Naive B cell (primary cell): ENCODE data around the gene ARHGAP1. TPM values are rescaled to one million over a fixed set of nuclear protein-coding genes. Genes with fewer than 3 reads are reported as not detected.
A peak's percentile ranks its signal among the peaks of the same experiment; 100 is the strongest.

Source experiments
- ATAC-seq, 2 donors: fragments of 150-1000 bp; cut with Tn5 transposase; 2 replicates each; pipeline ENCODE4 v1.10.0; 2021; ENCODE audit warnings: low read depth in 2 of 2, mild to moderate bottlenecking in 2 of 2, moderate library complexity in 2 of 2
- DNase-seq: peaks from one replicate; pipeline ENCODE4 v3.0.0; 2022
- H3K27ac Mint-ChIP-seq, 6 donors: one replicate each; pipeline ENCODE4 v1.8.0; 2020 to 2022; ENCODE audit warnings: mild to moderate bottlenecking in 6 of 6, mixed read lengths in 6 of 6, moderate library complexity in 5 of 6, inconsistent platforms in 2 of 6
- H3K27me3 Mint-ChIP-seq, 3 donors: one replicate each; pipeline ENCODE4 v1.8.0; 2021 to 2022; ENCODE audit warnings: mixed read lengths in 3 of 3, mild to moderate bottlenecking in 1 of 3
- H3K36me3 Mint-ChIP-seq, 2 donors: one replicate each; pipeline ENCODE4 v1.8.0; 2020 to 2022; ENCODE audit warnings: mixed read lengths in 2 of 2, inconsistent platforms in 1 of 2, mild to moderate bottlenecking in 1 of 2
- H3K4me1 Mint-ChIP-seq, 3 donors: one replicate each; pipeline ENCODE4 v1.8.0; 2020 to 2022; ENCODE audit warnings: mixed read lengths in 3 of 3, inconsistent platforms in 1 of 3, mild to moderate bottlenecking in 1 of 3, moderate library complexity in 1 of 3
- H3K4me3 Mint-ChIP-seq, 8 donors: one replicate each; pipeline ENCODE4 v1.8.0; 2020 to 2022; ENCODE audit warnings: mild to moderate bottlenecking in 8 of 8, mixed read lengths in 8 of 8, moderate library complexity in 8 of 8, inconsistent platforms in 2 of 8
- H3K9me3 Mint-ChIP-seq, 7 donors: one replicate each; pipeline ENCODE4 v1.8.0; 2020 to 2022; ENCODE audit warnings: mixed read lengths in 7 of 7, mild to moderate bottlenecking in 5 of 7, inconsistent platforms in 2 of 7, moderate library complexity in 1 of 7
- polyA plus RNA-seq, 6 donors: library from polyadenylated mRNA; unstranded; fragments of 300-500 nt; fragmentation: Illumina TruSeq; gene quantifications; one replicate each; pipeline ENCODE4 v1.2.3, GENCODE V29; 2021; ENCODE audit warnings: low read depth in 6 of 6

ARHGAP1 gene
- polyA plus RNA-seq, 6 donors from 2014 or later: 31.4 to 51.6 (median 34.7) TPM

GRCh38 chr11:46729110-46730027 is 28.9 kb upstream of the ARHGAP1 start:
- H3K9me3 Mint-ChIP-seq: no peaks in the 10 kb centered on the region
- peak overlapping the region in 1 of 6 donors; percentile 65 for H3K27ac Mint-ChIP-seq
- no peak for DNase-seq

GRCh38 chr11:46728659-46729040 is 28.2 kb upstream of the ARHGAP1 start:
- Mint-ChIP-seq H3K4me1 (no peaks in the 10 kb centered on the region), H3K36me3 (no peaks in the 10 kb centered on the region), H3K9me3 (no peaks in the 10 kb centered on the region), H3K27me3 (no peaks in the 10 kb centered on the region), H3K27ac (peak overlapping the region in 1 of 6 donors; percentile 33), H3K4me3 (no peak overlapping the region)
- ATAC-seq: no peak
- no peak for DNase-seq

More at GRCh38 chr11:46729110-46730027, 28.9 kb upstream of the ARHGAP1 start:
- H3K4me1 Mint-ChIP-seq: no peaks in the 10 kb centered on the region
- no peaks in the 10 kb centered on the region for H3K27me3 Mint-ChIP-seq
- no peaks in the 10 kb centered on the region for H3K36me3 Mint-ChIP-seq
- ATAC-seq: no peak
- H3K4me3 Mint-ChIP-seq: peak overlapping the region in 1 of 8 donors; percentile 15

- H3K36me3 Mint-ChIP-seq: no peaks in the 10 kb centered on the region
- peak overlapping the region in 1 of 6 donors; percentile 33 for H3K27ac Mint-ChIP-seq
- no peak for DNase-seq
- no peak for ATAC-seq
- no peaks in the 10 kb centered on the region for H3K27me3 Mint-ChIP-seq
- H3K9me3 Mint-ChIP-seq: no peaks in the 10 kb centered on the region
- no peaks in the 10 kb centered on the region for H3K4me1 Mint-ChIP-seq
- no peak overlapping the region for H3K4me3 Mint-ChIP-seq
Observed at GRCh38 chr11:46727952-46728658, 27.7 kb upstream of the ARHGAP1 start.

GRCh38 chr11:46726206-46726862 is 25.9 kb upstream of the ARHGAP1 start:
- Mint-ChIP-seq H3K4me1 (no peaks in the 10 kb centered on the region), H3K9me3 (peaks cover 0 to 4% (median 0%) of the 10 kb centered on the region in 7 donors), H3K27ac (no peak overlapping the region), H3K36me3 (no peaks in the 10 kb centered on the region), H3K4me3 (no peak overlapping the region), H3K27me3 (no peaks in the 10 kb centered on the region)
- no peak for DNase-seq
- ATAC-seq: no peak

- Mint-ChIP-seq H3K27me3 (no peaks in the 10 kb centered on the region), H3K27ac (peak overlapping the region in 1 of 6 donors; percentile 33), H3K9me3 (peaks cover 0 to 4% (median 0%) of the 10 kb centered on the region in 7 donors), H3K4me3 (no peak overlapping the region), H3K4me1 (no peaks in the 10 kb centered on the region), H3K36me3 (no peaks in the 10 kb centered on the region)
- DNase-seq: no peak
- no peak for ATAC-seq
Observed at GRCh38 chr11:46725338-46726205, 25.2 kb upstream of the ARHGAP1 start.

GRCh38 chr11:46724088-46724487 is 23.7 kb upstream of the ARHGAP1 start:
- H3K4me1 Mint-ChIP-seq: no peaks in the 10 kb centered on the region
- peaks cover 0 to 4% (median 0%) of the 10 kb centered on the region in 7 donors for H3K9me3 Mint-ChIP-seq
- no peak for ATAC-seq
- no peak overlapping the region for H3K27ac Mint-ChIP-seq
- H3K4me3 Mint-ChIP-seq: no peak overlapping the region
- no peaks in the 10 kb centered on the region for H3K36me3 Mint-ChIP-seq
- no peak for DNase-seq
- H3K27me3 Mint-ChIP-seq: no peaks in the 10 kb centered on the region

- ATAC-seq: no peak
Observed at GRCh38 chr11:46723359-46723680, 22.9 kb upstream of the ARHGAP1 start.

GRCh38 chr11:46722566-46723358 is 22.3 kb upstream of the ARHGAP1 start:
- no peak for DNase-seq
- Mint-ChIP-seq H3K4me1 (no peaks in the 10 kb centered on the region), H3K27me3 (no peaks in the 10 kb centered on the region), H3K4me3 (no peak overlapping the region), H3K9me3 (peaks cover 0 to 4% (median 0%) of the 10 kb centered on the region in 7 donors), H3K36me3 (no peaks in the 10 kb centered on the region), H3K27ac (no peak overlapping the region)
- no peak for ATAC-seq

More at GRCh38 chr11:46723359-46723680, 22.9 kb upstream of the ARHGAP1 start:
- H3K36me3 Mint-ChIP-seq: no peaks in the 10 kb centered on the region
- peak overlapping the region in 1 of 6 donors; percentile 56 for H3K27ac Mint-ChIP-seq
- peaks cover 0 to 4% (median 0%) of the 10 kb centered on the region in 7 donors for H3K9me3 Mint-ChIP-seq
- H3K4me3 Mint-ChIP-seq: no peak overlapping the region
- no peaks in the 10 kb centered on the region for H3K27me3 Mint-ChIP-seq
- DNase-seq: no peak
- H3K4me1 Mint-ChIP-seq: no peaks in the 10 kb centered on the region

GRCh38 chr11:46721286-46721685 is 20.9 kb upstream of the ARHGAP1 start:
- Mint-ChIP-seq H3K36me3 (no peaks in the 10 kb centered on the region), H3K4me1 (no peaks in the 10 kb centered on the region), H3K4me3 (no peak overlapping the region), H3K27me3 (no peaks in the 10 kb centered on the region), H3K9me3 (peaks cover 0 to 4% (median 0%) of the 10 kb centered on the region in 7 donors), H3K27ac (peak overlapping the region in 1 of 6 donors; percentile 11)
- no peak for DNase-seq
- no peak for ATAC-seq

GRCh38 chr11:46719543-46720218 is 19.3 kb upstream of the ARHGAP1 start:
- no peaks in the 10 kb centered on the region for H3K4me1 Mint-ChIP-seq
- no peaks in the 10 kb centered on the region for H3K36me3 Mint-ChIP-seq
- no peak for ATAC-seq
- H3K9me3 Mint-ChIP-seq: peaks cover 0 to 4% (median 0%) of the 10 kb centered on the region in 7 donors
- H3K27ac Mint-ChIP-seq: no peak overlapping the region
- DNase-seq: no peak
- H3K4me3 Mint-ChIP-seq: no peak overlapping the region
- H3K27me3 Mint-ChIP-seq: no peaks in the 10 kb centered on the region

GRCh38 chr11:46719048-46719542 is 18.7 kb upstream of the ARHGAP1 start, which contains the start of gene F2:
Gene F2 (plus strand): TSS chr11:46719213. CDS start chr11:46719236, 23 bp downstream.
- Mint-ChIP-seq H3K9me3 (peaks cover 0 to 4% (median 0%) of the 10 kb centered on the region in 7 donors), H3K27me3 (no peaks in the 10 kb centered on the region), H3K36me3 (no peaks in the 10 kb centered on the region), H3K4me1 (no peaks in the 10 kb centered on the region), H3K4me3 (no peak within 1 kb of the TSS), H3K27ac (peak within 1 kb of the TSS in 1 of 6 donors; percentile 34)
- ATAC-seq: no peak
- no peak for DNase-seq
